Keratinocyte (primary cell): ENCODE measurements around the gene MIS18BP1. TPM values are rescaled to one million over a fixed set of nuclear protein-coding genes. Genes with fewer than 3 reads are reported as not detected.

Source experiments
- DNase-seq: peaks from one replicate; pipeline ENCODE4 v3.0.0-alpha.2; 2011; ENCODE audit warnings: low read depth, missing footprints, low spot score
- FAIRE-seq: peaks from 2 replicates; lab custom pipeline; 2011; peaks lifted over from hg19 to GRCh38; lab: Jason Lieb, UNC
- H2AFZ ChIP-seq: 2 replicates; pipeline ENCODE4 v1.6.0; 2012; ENCODE audit warnings: low read length, control low read depth, inconsistent platforms; ENCODE audit not compliant: control insufficient read depth
- H3K27ac ChIP-seq: 2 replicates; pipeline ENCODE4 v1.5.1; 2011; ENCODE audit warnings: low read length; ENCODE audit not compliant: control insufficient read depth, insufficient read depth
- H3K27me3 ChIP-seq: 3 replicates; pipeline ENCODE4 v1.6.0; 2011; ENCODE audit warnings: low read length; ENCODE audit not compliant: control insufficient read depth, insufficient read depth; ENCODE audit errors: extremely low read depth
- H3K36me3 ChIP-seq, 2 experiments: 2 replicates in 1 of 2; 3 replicates in 1 of 2; pipeline ENCODE4 v1.5.1; 2011; ENCODE audit warnings: low read length in 2 of 2, mild to moderate bottlenecking in 1 of 2; ENCODE audit not compliant: control insufficient read depth in 2 of 2, insufficient read depth in 2 of 2; ENCODE audit errors: extremely low read depth in 1 of 2
- H3K4me1 ChIP-seq: 3 replicates; pipeline ENCODE4 v1.5.1; 2011; ENCODE audit warnings: low read length; ENCODE audit not compliant: control insufficient read depth, insufficient read depth; ENCODE audit errors: extremely low read depth
- H3K4me2 ChIP-seq: 3 replicates; pipeline ENCODE4 v1.6.0; 2011; ENCODE audit warnings: low read depth, low read length; ENCODE audit not compliant: control insufficient read depth, insufficient read depth; ENCODE audit errors: extremely low read depth
- H3K4me3 ChIP-seq, 3 experiments: fragments of 200-600 bp in 1 of 3; sonication (generic) in 1 of 3; 2 replicates in 2 of 3; 3 replicates in 1 of 3; pipeline ENCODE4 v1.5.1; 2011 to 2016; ENCODE audit warnings: low read length in 3 of 3, mild to moderate bottlenecking in 3 of 3, control low read depth in 2 of 3, inconsistent platforms in 1 of 3, low read depth in 1 of 3, mixed read lengths in 1 of 3, mixed run types in 1 of 3, moderate library complexity in 1 of 3; ENCODE audit not compliant: control insufficient read depth in 2 of 3, insufficient read depth in 2 of 3; ENCODE audit errors: extremely low read depth in 1 of 3
- H3K79me2 ChIP-seq: 2 replicates; pipeline ENCODE4 v1.6.0; 2012; ENCODE audit warnings: low read length; ENCODE audit not compliant: control insufficient read depth, insufficient read depth
- H3K9ac ChIP-seq: 3 replicates; pipeline ENCODE4 v1.6.0; 2011; ENCODE audit warnings: low read length; ENCODE audit not compliant: control insufficient read depth, insufficient read depth; ENCODE audit errors: extremely low read depth
- H3K9me1 ChIP-seq: 3 replicates; pipeline ENCODE4 v1.6.0; 2011; ENCODE audit warnings: low read length; ENCODE audit not compliant: control insufficient read depth, insufficient read depth; ENCODE audit errors: extremely low read depth
- H3K9me3 ChIP-seq: 2 replicates; pipeline ENCODE4 v1.5.1; 2012; ENCODE audit warnings: low read depth, low read length; ENCODE audit not compliant: control insufficient read depth
- H4K20me1 ChIP-seq: 3 replicates; pipeline ENCODE4 v1.6.0; 2011; ENCODE audit warnings: low read length; ENCODE audit not compliant: control insufficient read depth, insufficient read depth; ENCODE audit errors: extremely low read depth
- CTCF ChIP-seq, 3 experiments: IDR thresholded peaks in 1 of 3; conservative IDR thresholded peaks in 1 of 3; optimal IDR thresholded peaks in 1 of 3; 2 replicates in 2 of 3; 3 replicates in 1 of 3; pipeline versions ENCODE3 to v1.5.1; 2011; ENCODE audit warnings: low read length in 3 of 3, mild to moderate bottlenecking in 3 of 3, moderate library complexity in 2 of 3, control low read depth in 1 of 3, inconsistent platforms in 1 of 3; ENCODE audit not compliant: insufficient read depth in 2 of 3; ENCODE audit errors: extremely low read depth in 1 of 3
- EZH2 ChIP-seq: IDR thresholded peaks from one replicate; pipeline ENCODE4 v1.6.1; 2012; ENCODE audit warnings: inconsistent platforms, mild to moderate bottlenecking, low read length, moderate library complexity
- dilution Hi-C: fragments of 300-500 bp; cut with MboI; formaldehyde crosslinking; loops from one replicate; pipeline ENCODE4 v1.7.0; 2020; ENCODE audit warnings: low sequenced_read_pairs; ENCODE audit not compliant: extremely low pct_ligation_motif_present
- polyA plus RNA-seq, 5 experiments: library from polyadenylated mRNA; depleted of rRNA in 3 of 5; stranded (reverse) in 3 of 5; stranded (forward) in 1 of 5; unstranded in 1 of 5; fragments of >200 nt; gene quantifications; 1 replicate in 1 of 5; 2 replicates in 3 of 5; 3 replicates in 1 of 5; pipeline versions ENCODE4 v1.2.1 to v1.2.3, GENCODE V29; 2011 to 2012; ENCODE audit warnings: missing spikeins in 2 of 5, low read depth in 1 of 5, low replicate concordance in 1 of 5

Gene MIS18BP1
- polyA plus RNA-seq, 1 donor (not counting 4 experiments of a cell fraction or from before 2014, with no cell fraction given), result 20.2 TPM

- TF ChIP-seq EZH2 (no peak), CTCF (optimal IDR thresholded peaks at IDR 0.05 in 1 of 3, IDR thresholded peaks at IDR 0.05 in 1 of 3, conservative IDR thresholded peaks at IDR 0.05 in 1 of 3; ENCODE audit: extremely low read depth in 1 of 3, insufficient read depth in 2 of 3, low read length in 3 of 3) (no peak)
- no peak overlapping the region for H2AFZ ChIP-seq
- no peak for FAIRE-seq
Measured at GRCh38 chr14:45258073-45258472, 5.1 kb upstream of the MIS18BP1 start.

GRCh38 chr14:45254771-45255170, 1.8 kb upstream of the MIS18BP1 start:
- no peak overlapping the region for H3K9ac ChIP-seq
- DNase-seq (no peak), FAIRE-seq (no peak)
- H3K79me2 ChIP-seq, result peaks cover 32% of the 10 kb centered on the region
- H3K27me3 ChIP-seq, result no peaks in the 10 kb centered on the region
- no peak overlapping the region for H3K4me3 ChIP-seq
- no peak overlapping the region for H2AFZ ChIP-seq
- H3K4me1 ChIP-seq, result peaks cover 8% of the 10 kb centered on the region
- no peaks in the 10 kb centered on the region for H3K36me3 ChIP-seq
- H3K9me3 ChIP-seq, result no peaks in the 10 kb centered on the region
- H4K20me1 ChIP-seq, result no peaks in the 10 kb centered on the region
- H3K9me1 ChIP-seq, result no peaks in the 10 kb centered on the region
- dilution Hi-C loops, result no loop called here
- peak overlapping the region; percentile 85 for H3K4me2 ChIP-seq
- no peak overlapping the region for H3K27ac ChIP-seq
- TF ChIP-seq EZH2 (no peak), CTCF (optimal IDR thresholded peaks at IDR 0.05 in 1 of 3, IDR thresholded peaks at IDR 0.05 in 1 of 3, conservative IDR thresholded peaks at IDR 0.05 in 1 of 3; ENCODE audit: extremely low read depth in 1 of 3, insufficient read depth in 2 of 3, low read length in 3 of 3) (no peak)

More at GRCh38 chr14:45258073-45258472, 5.1 kb upstream of the MIS18BP1 start:
- Histone ChIP-seq H3K9me3 (no peaks in the 10 kb centered on the region), H3K27me3 (no peaks in the 10 kb centered on the region), H3K4me1 (peaks cover 5% of the 10 kb centered on the region), H3K4me3 (no peak overlapping the region), H3K9ac (no peak overlapping the region), H4K20me1 (no peaks in the 10 kb centered on the region), H3K9me1 (no peaks in the 10 kb centered on the region), H3K27ac (no peak overlapping the region), H3K36me3 (no peaks in the 10 kb centered on the region), H3K79me2 (no peaks in the 10 kb centered on the region), H3K4me2 (no peak overlapping the region)
- no peak for DNase-seq
- dilution Hi-C loops, result no loop called here
